Mucosa of descending colon (tissue), 3 donors: ENCODE results near the gene MCTP1. TPM values are rescaled to one million over a fixed set of nuclear protein-coding genes. Genes with fewer than 3 reads are reported as not detected.
A peak's percentile ranks its signal among the peaks of the same experiment; 100 is the strongest.

Experiments used
- ATAC-seq: fragments of 200-7000 bp; cut with Tn5 transposase; one replicate; pipeline ENCODE4 v1.9.1; 2020; ENCODE audit warnings: mild to moderate bottlenecking, moderate library complexity
- DNase-seq, 3 donors: peaks; one replicate each; pipeline ENCODE4 v3.0.0-alpha.2; 2020
- H3K36me3 ChIP-seq: fragments of 200-600 bp; one replicate; pipeline ENCODE4 v1.8.0; 2021; ENCODE audit warnings: low read depth, mild to moderate bottlenecking
- H3K4me1 ChIP-seq: fragments of 200-600 bp; one replicate; pipeline ENCODE4 v1.8.0; 2021; ENCODE audit warnings: low read depth, mild to moderate bottlenecking
- H3K4me3 ChIP-seq: fragments of 200-600 bp; one replicate; pipeline ENCODE4 v1.8.0; 2021; ENCODE audit warnings: mild to moderate bottlenecking
- H3K9me3 ChIP-seq: fragments of 200-600 bp; one replicate; pipeline ENCODE4 v1.8.0; 2021; ENCODE audit warnings: mild to moderate bottlenecking
- intact Hi-C, 2 donors: fragments of 100-400 bp; cut with DNase I in 1 of 2; cut with micrococcal nuclease in 1 of 2; formaldehyde crosslinking; loops; one replicate each; pipeline versions ENCODE4 v1.11.0 to v1.11.1; 2022; cut with DNase I, micrococcal nuclease
- total RNA-seq, 3 donors: library from RNA; stranded (reverse); fragmentation: NEBNext Ultra II Directional in 2 of 3; extraction: Animal tissue kit (Norgen Biotek cat#: 25700) in 2 of 3; gene quantifications; one replicate each; pipeline versions ENCODE4 v1.2.1 to v1.2.4, GENCODE V29; 2021 to 2023
- TF ChIP-seq, protein P1 (sequence below): fragments of 200-600 bp; IDR thresholded peaks from one replicate; pipeline ENCODE4 v1.8.0; 2022; ENCODE audit warnings: antibody characterized with exemption, mild to moderate bottlenecking
- donor health status: DM: no; HTN: no; CAD: no; lungs with moderate emphysema.
- donor health status: DM: no; HTN: no; CAD: no.
- donor health status: DM: no; HTN: yes; CAD: no.

The MCTP1 gene
- total RNA-seq, 3 donors from 2014 or later, result 6.8 to 12.3 (median 7.7) TPM

DNA sequence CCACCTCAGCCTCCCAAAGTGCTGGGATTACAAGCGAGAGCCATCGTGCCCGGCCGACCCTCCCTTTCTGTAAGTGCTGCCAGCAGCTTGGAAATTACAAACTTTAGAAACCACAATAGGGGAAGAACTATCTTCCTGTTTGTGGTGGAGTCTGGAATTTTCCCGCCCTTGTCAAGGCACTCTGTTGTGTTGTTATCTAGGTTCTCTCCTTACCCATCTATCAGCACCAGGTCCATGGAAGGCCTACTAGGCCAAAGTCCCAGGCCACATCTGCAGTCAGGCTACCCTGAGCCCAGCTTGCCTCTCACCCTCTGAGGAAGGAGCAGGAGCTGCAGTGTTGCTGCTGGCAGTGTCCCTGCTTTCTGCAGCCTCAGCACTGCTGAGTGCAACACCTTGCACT lies 214.9 kb downstream of the MCTP1 start:
- intact Hi-C loops, result no loop called here
- no peaks in the 10 kb centered on the region for H3K36me3 ChIP-seq
- H3K9me3 ChIP-seq, result no peaks in the 10 kb centered on the region
- ATAC-seq, result peak; percentile 38
- H3K4me1 ChIP-seq, result no peaks in the 10 kb centered on the region
- no peak for DNase-seq
- TF ChIP-seq, protein P1, sequence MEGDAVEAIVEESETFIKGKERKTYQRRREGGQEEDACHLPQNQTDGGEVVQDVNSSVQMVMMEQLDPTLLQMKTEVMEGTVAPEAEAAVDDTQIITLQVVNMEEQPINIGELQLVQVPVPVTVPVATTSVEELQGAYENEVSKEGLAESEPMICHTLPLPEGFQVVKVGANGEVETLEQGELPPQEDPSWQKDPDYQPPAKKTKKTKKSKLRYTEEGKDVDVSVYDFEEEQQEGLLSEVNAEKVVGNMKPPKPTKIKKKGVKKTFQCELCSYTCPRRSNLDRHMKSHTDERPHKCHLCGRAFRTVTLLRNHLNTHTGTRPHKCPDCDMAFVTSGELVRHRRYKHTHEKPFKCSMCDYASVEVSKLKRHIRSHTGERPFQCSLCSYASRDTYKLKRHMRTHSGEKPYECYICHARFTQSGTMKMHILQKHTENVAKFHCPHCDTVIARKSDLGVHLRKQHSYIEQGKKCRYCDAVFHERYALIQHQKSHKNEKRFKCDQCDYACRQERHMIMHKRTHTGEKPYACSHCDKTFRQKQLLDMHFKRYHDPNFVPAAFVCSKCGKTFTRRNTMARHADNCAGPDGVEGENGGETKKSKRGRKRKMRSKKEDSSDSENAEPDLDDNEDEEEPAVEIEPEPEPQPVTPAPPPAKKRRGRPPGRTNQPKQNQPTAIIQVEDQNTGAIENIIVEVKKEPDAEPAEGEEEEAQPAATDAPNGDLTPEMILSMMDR, result no peak
- H3K4me3 ChIP-seq, result no peak overlapping the region

DNA sequence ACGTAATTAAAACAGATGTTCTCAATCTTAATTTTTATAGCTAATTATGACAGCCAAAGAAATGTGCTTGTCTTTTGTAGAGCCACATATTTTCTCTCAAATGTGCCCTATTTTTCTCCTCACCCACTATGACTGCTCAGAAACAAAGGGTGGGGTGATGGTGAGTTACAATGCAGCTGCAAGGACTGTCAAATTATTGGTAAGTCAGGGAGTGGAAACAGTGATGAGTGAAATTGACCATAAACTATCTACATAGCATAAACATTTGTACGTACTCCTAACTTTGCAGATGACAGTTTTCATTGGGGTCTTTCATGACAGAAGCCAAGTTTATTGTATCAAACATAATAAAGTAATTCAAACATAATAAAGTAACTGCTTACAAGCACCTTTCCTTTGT lies 215.9 kb downstream of the MCTP1 start:
- H3K4me1 ChIP-seq, result no peaks in the 10 kb centered on the region
- ATAC-seq (no peak), DNase-seq (no peak)
- no peaks in the 10 kb centered on the region for H3K36me3 ChIP-seq
- H3K9me3 ChIP-seq, result no peaks in the 10 kb centered on the region
- TF ChIP-seq, protein P1, result no peak
- no peak overlapping the region for H3K4me3 ChIP-seq
- intact Hi-C loops, result no loop called here

DNA sequence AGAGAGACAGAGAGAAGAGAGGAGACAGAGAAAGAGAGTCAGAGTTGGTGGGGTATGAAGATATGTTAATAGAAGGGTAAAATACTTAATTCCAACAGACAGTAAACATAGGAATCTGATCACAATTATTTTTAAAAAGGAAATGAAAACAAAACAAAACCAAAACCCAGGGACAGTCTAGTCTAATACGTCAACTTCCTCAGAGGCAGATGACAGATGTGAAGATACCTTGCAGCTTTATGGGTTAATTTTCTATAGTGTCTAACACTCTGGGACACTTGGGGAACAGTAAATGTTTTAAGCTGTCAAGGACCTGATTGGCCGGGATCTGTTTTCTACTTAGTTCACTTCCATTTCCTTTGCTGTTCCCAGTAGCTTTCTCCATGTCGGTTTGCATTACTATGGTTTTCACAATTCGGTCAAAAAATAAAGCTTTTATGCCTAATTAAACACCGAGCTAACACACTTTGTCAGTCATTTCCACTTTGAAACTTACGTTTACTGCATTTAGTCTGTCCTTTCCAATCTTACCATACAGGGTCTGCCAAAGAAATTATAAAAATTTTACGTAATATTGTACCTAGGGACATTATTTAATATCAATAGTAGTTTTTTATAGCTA lies 216.5 kb downstream of the MCTP1 start:
- no peaks in the 10 kb centered on the region for H3K9me3 ChIP-seq
- intact Hi-C loops, result no loop called here
- no peaks in the 10 kb centered on the region for H3K4me1 ChIP-seq
- ATAC-seq, result no peak
- no peaks in the 10 kb centered on the region for H3K36me3 ChIP-seq
- no peak for DNase-seq
- TF ChIP-seq, protein P1, result no peak
- no peak overlapping the region for H3K4me3 ChIP-seq

DNA sequence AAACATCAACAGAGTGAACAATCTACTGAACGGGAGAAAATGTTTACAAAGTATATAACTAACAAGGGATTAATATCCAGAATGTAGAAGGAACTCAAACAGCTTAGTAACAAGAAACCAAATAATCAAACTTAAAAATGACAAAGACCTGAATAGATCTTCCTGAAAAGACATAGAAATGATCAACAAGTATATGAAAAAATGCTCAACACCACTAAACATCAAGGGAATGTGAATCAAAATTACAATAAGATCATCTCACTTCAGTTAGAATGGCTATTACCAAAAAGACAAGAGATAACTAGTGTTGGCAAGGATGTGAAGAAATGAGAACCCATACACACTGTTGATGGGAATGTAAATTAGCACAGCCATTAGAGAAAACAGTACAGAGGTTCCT lies 218.8 kb downstream of the MCTP1 start:
- ATAC-seq, result no peak
- H3K36me3 ChIP-seq, result no peaks in the 10 kb centered on the region
- H3K4me1 ChIP-seq, result no peaks in the 10 kb centered on the region
- DNase-seq, result no peak
- intact Hi-C loops, result no loop called here
- no peak overlapping the region for H3K4me3 ChIP-seq
- TF ChIP-seq, protein P1, result no peak
- no peaks in the 10 kb centered on the region for H3K9me3 ChIP-seq

DNA sequence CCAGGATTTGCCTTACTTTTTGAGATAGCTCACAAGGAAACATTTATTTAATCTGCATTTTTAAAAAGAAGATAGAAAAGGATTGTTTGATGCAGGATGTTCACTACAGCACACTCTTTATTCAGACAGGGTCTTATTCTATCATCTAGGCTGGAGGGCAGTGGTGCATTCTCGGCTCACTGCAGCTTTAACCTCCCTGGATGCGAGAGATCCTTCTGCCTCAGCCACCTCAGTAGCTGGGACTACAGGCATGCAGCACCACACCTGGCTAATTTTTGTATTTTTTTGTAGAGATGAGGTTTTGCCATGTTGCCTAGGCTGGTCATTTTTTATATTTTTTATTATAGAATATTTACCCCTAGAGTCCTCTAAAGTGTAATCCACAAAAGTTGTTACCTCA lies 221.4 kb downstream of the MCTP1 start:
- DNase-seq, result no peak
- no peak for ATAC-seq
- Histone ChIP-seq H3K36me3 (no peaks in the 10 kb centered on the region), H3K4me3 (no peak overlapping the region), H3K9me3 (no peaks in the 10 kb centered on the region), H3K4me1 (no peaks in the 10 kb centered on the region)
- intact Hi-C loops, result no loop called here
- TF ChIP-seq, protein P1, result no peak

DNA sequence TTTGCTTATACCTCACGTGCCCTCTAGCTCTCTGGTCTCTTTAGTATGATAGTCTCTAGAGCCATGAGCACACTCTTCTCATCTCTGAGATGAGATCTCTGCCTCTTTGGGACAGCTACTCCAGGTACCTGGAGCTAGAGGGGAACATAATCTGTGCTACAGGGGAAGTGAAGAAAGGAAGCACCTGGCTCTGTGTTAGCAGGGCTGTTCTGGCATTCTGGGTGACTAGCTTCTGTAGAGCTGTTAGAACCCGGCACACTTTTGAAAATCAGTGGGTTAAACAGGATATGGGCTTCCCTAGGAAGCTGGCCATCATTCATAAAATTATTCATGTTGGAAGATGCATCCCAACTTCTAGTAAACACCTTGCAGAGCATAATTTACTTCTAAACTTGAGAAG lies 224.8 kb downstream of the MCTP1 start:
- Histone ChIP-seq H3K4me3 (no peak overlapping the region), H3K36me3 (no peaks in the 10 kb centered on the region), H3K9me3 (no peaks in the 10 kb centered on the region), H3K4me1 (no peaks in the 10 kb centered on the region)
- DNase-seq (no peak), ATAC-seq (no peak)
- TF ChIP-seq, protein P1, result no peak
- intact Hi-C loops, result no loop called here
